Rectal smooth muscle tissue (tissue), 1 donor: Measurements from ENCODE around the gene SHQ1.
"Not testable (repeated sequence)": the region's sequence is repeated elsewhere in the genome, so short reads cannot be mapped to it uniquely, and the experiment has no call there.

Experiments used
- H3K27ac ChIP-seq: one replicate; pipeline ENCODE4 v1.7.0; 2013; ENCODE audit warnings: low read depth, low read length, inconsistent platforms
- H3K27me3 ChIP-seq: one replicate; pipeline ENCODE4 v1.7.0; 2013; ENCODE audit warnings: low read length; ENCODE audit not compliant: control insufficient read depth, insufficient read depth
- H3K36me3 ChIP-seq: one replicate; pipeline ENCODE4 v1.7.0; 2013; ENCODE audit warnings: low read length; ENCODE audit not compliant: control insufficient read depth, insufficient read depth
- H3K4me1 ChIP-seq: one replicate; pipeline ENCODE4 v1.7.0; 2013; ENCODE audit warnings: low read length; ENCODE audit not compliant: control insufficient read depth, insufficient read depth
- H3K4me3 ChIP-seq: one replicate; pipeline ENCODE4 v1.7.0; 2013; ENCODE audit warnings: low read length
- H3K9ac ChIP-seq: one replicate; pipeline ENCODE4 v1.7.0; 2013; ENCODE audit warnings: low read length

Gene SHQ1

DNA sequence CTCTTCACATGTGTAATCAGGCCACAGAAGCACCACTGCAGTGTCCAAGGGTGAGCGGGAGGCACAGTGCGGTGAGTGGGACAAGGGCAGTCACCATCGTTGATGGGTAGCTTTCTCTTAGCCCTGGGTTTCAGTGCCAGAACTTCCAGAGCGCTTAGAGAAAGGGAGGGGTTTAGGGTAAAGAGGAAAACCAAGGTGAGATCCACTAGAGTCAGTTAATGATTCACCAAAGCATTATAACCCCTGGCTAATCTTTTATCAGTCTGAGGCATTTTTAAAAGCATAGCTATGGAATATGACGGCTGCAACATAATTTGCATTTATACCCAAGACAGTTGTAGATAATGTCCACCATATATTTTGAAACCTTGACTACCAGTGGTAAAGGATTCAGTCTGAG, 94.8 kb downstream of the SHQ1 start:
- H3K36me3 ChIP-seq = no peaks in the 10 kb centered on the region
- H3K27me3 ChIP-seq = no peaks in the 10 kb centered on the region
- H3K9ac ChIP-seq = no peak overlapping the region
- H3K27ac ChIP-seq = no peak overlapping the region
- H3K4me1 ChIP-seq = no peaks in the 10 kb centered on the region
- H3K4me3 ChIP-seq = no peak overlapping the region

DNA sequence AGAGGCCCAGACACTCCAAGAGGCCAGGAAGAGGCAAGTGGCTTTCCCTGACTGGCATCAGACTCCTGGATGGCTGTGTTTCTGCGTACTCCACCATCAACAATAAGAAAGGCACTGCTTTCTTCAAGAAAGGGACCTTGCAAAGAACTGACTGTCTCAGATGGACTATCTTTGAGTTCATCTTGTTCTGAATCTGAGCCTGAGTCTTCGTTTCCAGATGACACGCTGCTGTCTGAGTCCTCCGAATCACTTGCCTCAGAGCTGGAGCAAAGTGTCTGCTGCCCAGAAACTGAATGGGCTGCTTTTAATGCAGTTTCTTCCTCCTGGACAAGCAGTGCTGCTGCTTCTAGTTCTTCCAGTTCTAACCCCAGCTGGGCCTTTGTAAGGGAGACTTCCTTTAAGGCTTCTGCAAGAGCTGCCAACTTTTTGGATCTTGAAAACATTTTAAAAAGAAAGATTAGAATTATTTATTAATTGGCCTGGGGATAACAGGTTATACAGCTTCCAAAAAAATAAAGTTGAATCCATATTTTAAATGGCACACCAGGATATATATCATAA, 97.8 kb downstream of the SHQ1 start:
- Histone ChIP-seq H3K9ac (no peak overlapping the region), H3K4me3 (no peak overlapping the region), H3K4me1 (no peaks in the 10 kb centered on the region), H3K27me3 (no peaks in the 10 kb centered on the region), H3K36me3 (no peaks in the 10 kb centered on the region), H3K27ac (no peak overlapping the region)

- H3K4me1 ChIP-seq = no peaks in the 10 kb centered on the region
- no peaks in the 10 kb centered on the region for H3K36me3 ChIP-seq
- H3K9ac ChIP-seq = no peak overlapping the region
- no peak overlapping the region for H3K4me3 ChIP-seq
- H3K27me3 ChIP-seq = no peaks in the 10 kb centered on the region
- no peak overlapping the region for H3K27ac ChIP-seq
Measured at GRCh38 chr3:72748659-72749058, 99.6 kb downstream of the SHQ1 start.

DNA sequence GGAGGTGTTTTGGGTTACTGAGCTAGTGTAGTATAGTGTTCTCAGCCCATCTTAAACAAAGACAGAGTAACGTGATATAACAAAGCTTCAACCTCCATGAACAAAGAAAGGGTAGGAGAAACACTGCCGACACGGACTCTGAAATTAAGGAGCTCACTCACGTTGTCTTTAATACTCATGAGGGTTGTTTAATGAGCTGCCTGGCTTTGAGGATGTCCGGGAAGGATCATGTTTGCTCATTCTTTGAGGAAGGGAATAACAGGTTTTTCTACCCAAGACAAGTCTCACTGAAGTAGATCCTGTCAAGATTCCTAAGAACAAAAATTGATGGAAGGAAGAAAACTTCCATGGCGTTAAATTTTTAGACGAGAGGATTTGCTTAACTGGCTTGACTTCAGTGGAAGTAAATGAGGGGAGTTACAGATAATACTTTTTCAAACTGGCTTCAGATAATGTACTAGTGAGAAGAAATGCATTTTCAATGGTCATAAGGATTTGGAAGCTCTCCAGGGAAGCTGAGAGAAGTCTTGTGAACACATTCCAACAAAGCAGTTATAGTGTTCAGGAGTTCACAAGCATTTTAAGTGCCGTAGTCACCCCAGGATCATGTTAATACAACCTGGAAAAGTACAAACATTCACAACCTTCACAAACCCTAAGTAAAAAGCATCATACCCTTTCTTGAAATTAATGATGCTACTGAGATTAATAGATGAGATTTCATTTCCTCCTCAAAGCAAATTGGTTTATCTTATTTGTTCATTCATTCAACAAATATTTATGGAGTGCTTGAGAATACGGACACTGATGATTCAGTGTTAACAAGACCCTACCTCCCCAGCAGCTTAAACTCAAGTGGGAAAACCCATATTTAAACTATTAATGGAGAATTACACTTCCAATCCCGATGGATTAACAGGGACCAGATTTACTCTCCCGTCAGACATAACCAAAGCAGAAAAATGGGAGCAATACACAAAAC, 101.5 kb downstream of the SHQ1 start:
- H3K27me3 ChIP-seq = no peaks in the 10 kb centered on the region
- no peaks in the 10 kb centered on the region for H3K36me3 ChIP-seq
- H3K4me1 ChIP-seq = no peaks in the 10 kb centered on the region
- H3K4me3 ChIP-seq = no peak overlapping the region
- no peak overlapping the region for H3K27ac ChIP-seq
- no peak overlapping the region for H3K9ac ChIP-seq

- no peak overlapping the region for H3K4me3 ChIP-seq
- no peaks in the 10 kb centered on the region for H3K27me3 ChIP-seq
Measured at GRCh38 chr3:72745146-72745999, 102.9 kb downstream of the SHQ1 start.

DNA sequence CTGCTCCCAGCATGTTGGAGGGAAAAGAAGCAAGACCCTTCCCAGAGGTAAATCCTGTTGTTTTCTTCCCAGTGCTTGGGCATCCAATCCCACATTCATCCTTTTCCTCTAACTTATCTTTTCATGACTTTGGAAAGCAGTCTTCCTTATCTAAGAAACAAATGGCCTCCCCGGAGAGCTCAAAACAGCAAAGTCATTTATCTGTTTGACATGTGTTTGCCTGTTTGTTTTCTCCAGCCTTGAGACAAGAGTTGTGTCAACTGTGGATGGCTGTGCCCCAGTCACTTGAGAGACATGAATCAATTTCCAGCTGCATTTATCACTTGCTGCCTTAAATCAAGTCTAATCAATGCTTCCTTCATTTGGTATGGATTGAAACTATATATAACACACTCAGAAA, 103.9 kb downstream of the SHQ1 start:
- no peak overlapping the region for H3K27ac ChIP-seq
- H3K4me3 ChIP-seq = no peak overlapping the region
- no peaks in the 10 kb centered on the region for H3K4me1 ChIP-seq
- no peaks in the 10 kb centered on the region for H3K36me3 ChIP-seq
- no peaks in the 10 kb centered on the region for H3K27me3 ChIP-seq
- H3K9ac ChIP-seq = no peak overlapping the region

More at GRCh38 chr3:72745146-72745999, 102.9 kb downstream of the SHQ1 start:
- no peaks in the 10 kb centered on the region for H3K36me3 ChIP-seq
- no peak overlapping the region for H3K27ac ChIP-seq
- no peak overlapping the region for H3K9ac ChIP-seq
- no peaks in the 10 kb centered on the region for H3K4me1 ChIP-seq

DNA sequence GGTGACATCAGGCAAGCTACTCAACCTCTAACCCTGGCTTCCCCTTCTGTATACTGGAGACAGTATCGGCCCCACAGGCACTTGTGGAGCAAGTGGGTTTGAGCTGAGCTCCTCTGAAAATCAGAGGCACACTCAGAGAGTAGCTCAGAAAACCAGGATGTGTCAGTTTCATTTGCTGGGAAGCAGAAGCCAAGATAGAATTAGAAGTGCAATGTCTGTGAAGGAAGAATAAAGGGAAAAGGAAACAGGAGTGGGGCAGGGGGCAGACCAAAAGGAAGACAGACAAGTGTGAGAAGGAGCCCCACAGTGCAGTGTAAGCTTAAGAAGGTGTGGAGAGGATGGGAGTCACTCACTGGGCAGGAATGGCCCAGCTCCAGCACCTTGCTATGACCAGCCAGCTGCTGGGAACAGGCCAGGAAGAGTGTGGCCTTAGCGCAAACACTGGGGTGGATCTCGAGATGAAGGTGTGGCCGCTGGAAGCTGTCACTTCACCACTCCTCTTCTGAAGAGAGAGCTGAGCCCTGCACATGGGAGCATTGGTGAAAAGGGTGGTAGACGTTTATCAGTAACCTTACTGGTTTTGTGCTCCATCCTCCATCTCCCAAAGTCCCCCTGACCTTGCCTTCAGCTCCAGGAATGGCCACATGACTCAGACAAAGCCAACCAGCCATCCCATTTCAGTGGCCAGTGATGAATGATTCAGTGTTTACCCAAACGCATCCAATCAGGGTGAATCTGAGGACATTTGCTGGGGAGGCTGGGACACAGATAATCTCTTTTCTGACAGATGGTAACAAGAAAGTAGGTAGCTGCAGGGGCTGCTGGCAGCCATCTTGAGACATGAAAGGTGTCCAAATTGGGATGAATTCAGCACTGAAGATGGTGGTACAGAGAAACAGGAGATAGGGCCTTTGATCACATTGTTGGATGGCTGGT, 108.4 kb downstream of the SHQ1 start:
- no peak overlapping the region for H3K27ac ChIP-seq
- no peaks in the 10 kb centered on the region for H3K36me3 ChIP-seq
- H3K4me1 ChIP-seq = no peaks in the 10 kb centered on the region
- no peaks in the 10 kb centered on the region for H3K27me3 ChIP-seq
- H3K4me3 ChIP-seq = no peak overlapping the region
- H3K9ac ChIP-seq = no peak overlapping the region

DNA sequence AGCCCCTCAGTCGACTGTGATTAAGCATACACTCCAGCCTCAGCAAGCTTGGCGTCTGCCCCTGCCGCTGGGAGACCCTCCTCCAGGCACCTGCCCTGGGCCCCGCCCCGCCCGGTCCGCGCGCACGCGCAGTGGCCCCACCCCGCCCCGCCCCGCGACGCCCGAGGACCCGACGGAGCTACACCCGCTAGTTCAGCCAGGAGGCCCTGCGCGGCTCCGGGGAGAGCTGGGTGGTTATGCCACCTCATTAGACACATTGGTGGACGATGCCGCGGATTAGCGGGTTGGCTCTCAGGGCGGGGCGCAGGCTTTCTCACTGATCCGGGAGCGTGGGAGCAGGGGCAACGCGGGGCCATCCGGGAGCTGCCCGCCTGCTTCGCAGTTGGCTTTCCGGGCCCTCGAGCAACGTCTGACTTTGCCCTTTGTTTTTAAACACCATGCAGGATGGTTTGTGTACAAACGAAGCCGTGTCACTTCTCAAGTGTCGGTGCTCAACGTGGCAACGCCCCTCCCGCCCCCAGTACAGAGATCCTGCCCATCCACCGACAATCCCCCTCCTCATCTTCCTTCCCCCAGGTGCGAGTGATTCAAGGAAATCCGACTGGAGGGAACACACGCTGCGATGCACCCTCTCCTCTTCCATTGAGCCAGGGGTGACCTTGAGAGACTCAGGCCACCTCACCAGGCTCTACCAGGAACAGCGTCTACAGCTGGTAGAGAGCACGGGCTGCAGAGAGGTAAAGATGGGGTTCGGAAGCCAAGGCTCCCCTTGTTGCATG, 109.3 kb downstream of the SHQ1 start:
- no peaks in the 10 kb centered on the region for H3K4me1 ChIP-seq
- H3K4me3 ChIP-seq = peak overlapping the region; percentile 70
- H3K27me3 ChIP-seq = no peaks in the 10 kb centered on the region
- no peak overlapping the region for H3K27ac ChIP-seq
- H3K9ac ChIP-seq = no peak overlapping the region
- H3K36me3 ChIP-seq = no peaks in the 10 kb centered on the region

GRCh38 chr3:72735072-72735471, 113.2 kb downstream of the SHQ1 start:
- not testable (repeated sequence) for H3K27me3 ChIP-seq, H3K4me1 ChIP-seq, H3K27ac ChIP-seq, H3K9ac ChIP-seq, H3K4me3 ChIP-seq, H3K36me3 ChIP-seq

- Histone ChIP-seq H3K27me3 (no peaks in the 10 kb centered on the region), H3K4me1 (no peaks in the 10 kb centered on the region), H3K27ac (no peak overlapping the region), H3K9ac (no peak overlapping the region), H3K36me3 (no peaks in the 10 kb centered on the region), H3K4me3 (no peak overlapping the region)
Measured at GRCh38 chr3:72733676-72734075, 114.6 kb downstream of the SHQ1 start.

DNA sequence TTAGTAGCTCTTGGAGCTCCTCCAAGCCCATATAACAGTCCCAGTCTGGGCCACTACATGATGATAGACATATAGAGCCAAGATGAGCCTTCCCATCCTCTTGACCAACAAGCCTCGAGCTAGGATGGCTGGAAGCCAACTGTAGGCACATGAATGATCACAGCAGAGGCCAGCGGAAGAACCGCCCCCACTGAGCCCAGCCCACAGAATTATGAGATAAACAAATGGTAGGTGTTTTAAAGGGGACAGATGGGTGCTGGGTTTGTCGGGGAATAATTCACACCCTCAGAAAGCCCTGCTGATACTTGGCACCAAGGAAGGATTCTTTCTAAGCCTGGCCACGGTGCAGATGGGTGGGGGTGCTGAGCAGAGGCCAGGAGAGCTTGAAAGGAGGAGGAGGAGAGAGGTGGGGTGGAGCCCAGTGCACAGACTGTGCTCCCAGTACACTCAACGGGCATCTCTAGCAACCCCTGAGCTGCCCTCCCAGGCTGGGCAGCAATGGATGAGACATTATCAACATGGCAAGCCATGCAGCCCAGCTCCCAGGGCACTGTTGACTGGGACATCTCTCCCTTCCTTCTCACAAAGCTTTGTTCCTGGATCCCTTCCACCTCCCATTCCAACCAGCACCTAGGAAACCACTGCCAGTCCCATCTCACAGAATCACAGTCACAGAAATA, 115.4 kb downstream of the SHQ1 start:
- H3K27ac ChIP-seq, H3K4me1 ChIP-seq, H3K36me3 ChIP-seq, H3K27me3 ChIP-seq, H3K4me3 ChIP-seq, H3K9ac ChIP-seq: not testable (repeated sequence)
